Activated CD4-positive, alpha-beta T cell treated with anti-CD3 and anti-CD28 coated beads, Interleukin-2, amount 50 U/mL, for 4 hours (primary cell): ENCODE data around the gene PDE1C.
"Not testable (repeated sequence)": the region's sequence is repeated elsewhere in the genome, so short reads cannot be mapped to it uniquely, and the experiment has no call there.

Experiments used
- DNase-seq, 2 experiments: peaks; one replicate each; pipeline ENCODE4 v3.0.0-alpha.2; 2020

Gene PDE1C

DNA sequence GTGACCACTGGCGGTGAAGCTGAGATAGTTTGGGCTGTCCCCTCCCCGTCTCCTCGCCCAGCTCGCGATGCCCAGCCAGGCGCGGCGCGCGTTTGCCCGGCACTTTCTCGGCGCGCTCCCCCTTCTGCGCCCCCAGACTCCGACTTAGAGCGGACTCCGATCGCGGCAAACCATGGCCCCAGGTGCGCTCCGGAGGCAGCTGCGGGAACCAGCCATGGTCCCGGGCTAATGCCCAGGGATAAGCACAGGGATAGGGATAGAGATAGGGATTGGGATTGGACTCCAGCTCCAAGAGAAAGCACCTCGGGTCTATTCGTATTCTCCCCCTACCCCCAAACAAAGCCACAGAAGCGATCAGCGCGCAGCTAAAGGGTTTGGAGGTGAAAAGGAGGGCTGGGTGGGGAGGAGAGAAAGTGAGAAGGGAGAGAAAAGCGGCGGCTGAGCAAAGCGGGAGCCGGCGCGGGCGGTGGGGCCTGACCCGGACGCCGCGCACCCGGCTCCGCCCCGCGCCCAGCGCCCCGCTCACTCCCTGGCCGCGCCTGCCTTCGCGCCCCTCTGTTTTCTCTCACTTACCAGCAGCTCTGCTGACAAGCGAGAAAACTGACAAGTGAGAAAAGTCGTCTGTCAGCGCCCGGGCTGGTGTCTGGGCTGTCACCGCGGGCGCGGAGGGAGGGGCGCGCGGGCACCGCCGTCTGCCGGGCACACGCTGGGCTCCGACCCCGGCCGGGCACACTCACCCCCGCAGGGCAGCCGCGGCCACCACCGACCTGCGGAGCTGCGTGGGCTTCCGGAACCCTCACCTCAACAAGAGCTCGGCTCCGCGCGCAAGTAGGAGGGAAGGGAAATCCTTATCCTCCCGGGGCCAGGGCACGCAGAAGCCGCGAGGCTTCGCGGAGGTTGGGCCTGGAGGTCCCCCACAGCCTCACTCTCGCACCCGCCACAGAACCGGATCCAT is at the start of gene PDE1C:
Gene PDE1C (minus strand): TSS at position 2 of the 955 bp plus-strand sequence.
- DNase-seq = no peak

- DNase-seq = no peak
Observed at GRCh38 chr7:32119790-32120196, 49.6 kb upstream of the PDE1C start.

GRCh38 chr7:32117837-32118236 is 47.6 kb upstream of the PDE1C start:
- DNase-seq = no peak

GRCh38 chr7:32116436-32116835 is 46.2 kb upstream of the PDE1C start:
- no peak for DNase-seq

DNA sequence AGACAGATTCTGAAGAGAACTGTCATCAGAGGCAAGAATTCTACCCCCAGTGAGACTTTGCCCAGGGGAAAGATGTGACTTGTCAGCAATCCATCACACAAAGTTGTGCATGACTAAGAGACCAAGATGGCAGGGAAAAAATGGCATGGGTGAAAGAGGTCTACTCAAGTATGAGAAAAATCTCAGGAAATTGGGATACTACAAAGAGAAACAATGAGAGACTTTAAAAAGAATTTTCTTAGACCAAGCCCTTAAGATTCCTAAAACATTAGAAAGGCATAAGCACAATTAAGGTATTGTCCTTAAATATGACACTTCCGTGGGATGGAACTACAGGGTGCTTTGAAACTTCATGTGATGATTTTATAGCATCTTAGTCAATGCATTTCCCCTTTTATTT is 45.6 kb upstream of the PDE1C start:
- no peak for DNase-seq

DNA sequence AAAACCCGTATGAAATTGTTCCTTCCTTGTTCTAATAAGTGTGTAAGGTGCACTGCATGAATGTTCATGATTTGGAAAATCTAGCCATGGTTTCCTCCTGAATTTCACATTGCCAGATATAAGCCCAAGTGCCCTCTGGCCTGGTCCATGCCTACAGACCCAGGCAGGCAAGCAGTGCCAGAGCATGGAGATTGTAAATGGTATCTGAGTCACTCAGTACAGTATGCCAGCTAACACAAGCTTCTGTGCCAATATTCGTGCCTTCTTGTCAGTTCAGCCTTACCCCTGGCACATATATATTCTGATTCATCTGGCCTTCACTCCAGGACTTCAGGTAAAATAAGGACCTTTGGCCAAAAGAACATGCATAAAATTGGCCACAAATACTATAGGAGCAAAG is 38.4 kb upstream of the PDE1C start:
- no peak for DNase-seq

DNA sequence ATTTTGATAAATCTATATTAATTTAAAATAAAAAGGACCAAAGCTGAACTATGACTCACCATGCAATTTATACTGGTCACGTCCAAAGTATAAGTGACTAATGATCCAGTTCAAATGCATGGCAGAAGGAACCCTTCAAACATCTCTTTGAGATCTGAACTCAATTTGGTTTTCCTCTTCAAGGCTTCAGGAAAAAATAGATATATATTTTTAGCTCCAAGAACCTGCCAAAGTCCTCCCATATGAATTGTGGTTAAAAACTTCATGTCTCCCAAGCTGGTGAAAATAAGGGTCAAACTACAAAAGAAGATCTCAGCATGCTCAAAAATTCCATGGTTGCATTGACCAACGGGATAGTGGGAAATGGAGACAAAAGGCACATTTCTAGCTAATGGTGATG is 34.6 kb upstream of the PDE1C start:
- DNase-seq = no peak

GRCh38 chr7:32103361-32103760 is 33.2 kb upstream of the PDE1C start:
- no peak for DNase-seq

DNA sequence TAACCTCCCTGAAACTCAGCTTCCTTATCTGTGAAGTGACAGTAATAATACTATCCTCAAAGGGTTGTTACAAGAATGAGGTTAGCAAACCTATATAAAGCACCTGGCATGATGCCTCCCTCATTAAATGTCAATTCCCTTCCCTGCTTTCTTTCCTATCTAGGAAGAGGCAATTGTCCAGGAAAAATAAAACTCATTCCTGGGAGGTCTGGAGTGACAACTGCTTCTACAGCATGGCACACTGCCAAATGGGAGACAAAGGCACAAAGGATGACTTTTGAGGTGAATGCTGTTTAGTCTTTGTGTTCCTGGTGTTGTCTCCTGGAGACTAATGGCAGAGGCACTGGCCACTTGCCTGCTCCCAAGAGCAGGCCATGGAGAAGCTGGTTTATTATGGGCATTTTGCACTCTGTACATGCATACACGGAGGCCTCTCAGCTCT is 32.2 kb upstream of the PDE1C start:
- no peak for DNase-seq

DNA sequence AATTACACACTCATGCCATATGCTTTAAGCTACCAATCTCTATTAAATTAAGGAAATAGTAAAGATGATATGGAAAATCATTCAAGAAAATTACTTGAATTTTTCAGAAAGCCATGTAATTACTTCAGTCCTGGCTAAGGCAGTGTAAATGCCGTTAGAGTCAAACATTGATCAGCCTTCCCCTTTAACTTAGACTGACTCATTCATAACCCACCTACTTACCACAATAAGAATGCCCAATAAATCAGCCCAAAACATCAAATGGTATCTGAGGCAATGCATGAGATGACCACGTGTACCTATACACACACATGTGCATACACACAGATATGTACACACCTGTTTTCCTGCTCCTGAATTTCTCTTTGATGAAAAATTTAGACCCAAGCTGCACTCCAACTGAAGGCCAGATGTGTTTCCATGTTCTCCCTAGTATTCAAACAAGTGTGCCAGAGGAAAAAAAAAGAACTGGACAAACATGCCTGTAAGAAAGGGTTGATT is 30.2 kb upstream of the PDE1C start:
- no peak for DNase-seq

GRCh38 chr7:32094516-32094915 is 24.3 kb upstream of the PDE1C start:
- DNase-seq = no peak

- no peak for DNase-seq
Observed at GRCh38 chr7:32093415-32094408, 23.5 kb upstream of the PDE1C start.

DNA sequence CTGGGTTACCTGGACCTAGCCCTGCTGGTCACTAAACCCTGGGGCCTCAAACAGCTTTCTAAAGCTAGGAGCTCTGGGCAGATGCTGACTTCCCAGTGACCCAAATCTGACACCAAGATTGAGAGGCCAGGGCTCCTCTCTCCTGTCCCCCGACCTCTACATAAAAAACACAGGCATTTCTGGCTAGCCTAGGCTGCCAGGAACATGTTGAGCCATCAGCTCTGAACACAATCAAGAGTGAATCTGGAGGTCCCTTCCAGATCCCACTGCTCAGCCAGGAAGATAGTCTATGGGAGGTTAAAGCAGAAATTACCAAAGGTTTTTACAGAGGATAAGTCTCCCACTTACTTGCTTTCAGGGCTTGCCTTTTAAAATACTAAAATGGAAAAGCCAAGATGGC is 22.1 kb upstream of the PDE1C start:
- no peak for DNase-seq

DNA sequence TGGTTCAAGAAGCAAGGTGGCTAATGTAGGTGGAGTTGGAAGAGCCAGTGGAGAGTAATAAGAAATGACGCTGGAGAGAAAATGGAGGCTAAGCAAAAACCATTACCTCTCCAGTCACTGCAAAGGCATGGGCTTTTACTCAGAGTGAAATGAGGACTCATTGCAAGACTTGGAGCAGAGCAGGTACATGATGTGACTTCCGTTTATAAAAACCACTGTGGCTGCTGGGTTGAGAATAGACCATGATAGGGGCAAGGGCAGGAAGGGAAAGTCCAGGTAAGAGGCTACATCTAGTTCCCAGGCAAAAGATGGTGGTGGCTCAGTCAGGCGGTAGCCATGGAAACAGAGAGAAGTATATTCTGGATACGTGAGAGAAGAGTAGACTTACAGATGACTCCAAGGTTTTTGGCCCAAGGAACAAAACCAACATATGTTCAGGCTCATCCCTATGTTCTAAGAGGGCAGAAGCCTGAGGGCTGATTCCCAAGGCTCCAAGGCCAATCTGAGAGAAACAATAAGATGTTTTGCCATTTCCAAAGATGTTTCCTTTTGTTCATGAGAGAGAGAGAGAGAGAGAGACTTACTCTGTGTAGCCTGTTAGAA is 21.5 kb upstream of the PDE1C start:
- DNase-seq = no peak

DNA sequence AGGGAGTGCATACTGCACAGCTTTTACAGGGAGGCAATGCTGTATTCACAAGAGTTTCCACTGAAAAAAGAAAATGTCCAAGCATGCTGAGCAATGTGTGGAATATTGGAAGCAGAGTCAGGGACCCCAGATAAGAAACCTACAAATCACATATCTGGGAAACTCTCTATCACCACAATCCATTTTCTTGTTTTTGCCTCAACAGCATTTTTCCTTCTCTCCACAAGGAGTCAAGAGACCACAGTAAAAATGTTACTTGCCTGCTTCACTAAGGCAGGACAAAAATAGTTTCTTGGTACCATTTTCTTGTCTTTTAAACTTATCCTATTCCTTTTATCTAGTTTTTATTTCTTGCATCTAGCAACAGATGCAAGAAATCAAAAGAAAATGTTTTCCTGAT is 19.5 kb upstream of the PDE1C start:
- DNase-seq = no peak

- DNase-seq = no peak
Observed at GRCh38 chr7:32089256-32089655, 19.0 kb upstream of the PDE1C start.

DNA sequence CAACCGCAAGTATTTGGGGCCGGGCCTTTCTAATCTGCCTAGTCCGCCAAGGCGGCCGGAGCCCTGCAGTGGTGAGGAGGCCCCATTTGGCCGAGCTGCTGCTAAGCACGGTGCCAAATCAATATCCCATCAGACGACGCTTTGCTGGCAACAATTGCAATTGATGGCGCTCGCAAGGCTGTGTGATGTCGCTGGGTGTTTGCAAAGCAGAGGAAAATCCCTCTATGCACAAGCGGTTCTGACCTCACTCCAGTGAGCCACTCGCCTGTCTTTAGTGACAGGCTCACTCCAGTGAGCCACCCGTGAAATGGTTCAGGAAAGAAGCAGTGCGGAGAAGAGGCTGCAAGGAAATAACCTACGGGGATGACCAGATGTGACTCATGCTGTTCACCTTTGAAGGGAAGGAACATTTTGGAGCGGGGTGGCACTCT is 18.3 kb upstream of the PDE1C start:
- DNase-seq = no peak

- no peak for DNase-seq
Observed at GRCh38 chr7:32079510-32079909, 9.3 kb upstream of the PDE1C start.

DNA sequence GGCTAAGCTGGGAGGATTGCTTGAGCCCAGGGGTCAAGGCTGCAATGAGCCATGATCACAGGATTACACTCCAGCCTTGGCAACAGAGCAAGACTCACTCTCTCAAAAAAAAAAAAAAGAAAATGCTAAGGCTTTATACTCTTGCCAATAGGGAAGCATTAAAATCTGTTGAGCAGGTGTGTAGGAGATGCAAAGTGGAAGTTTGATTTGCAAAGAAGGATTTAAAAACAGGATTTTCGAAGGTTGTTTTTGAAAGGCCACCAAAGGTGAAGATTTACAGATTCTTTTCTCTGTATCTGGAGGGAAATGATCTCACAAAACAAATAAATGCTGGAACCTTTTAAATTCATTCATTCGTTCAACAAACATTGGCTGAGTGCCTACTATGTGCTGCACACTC is 8.6 kb upstream of the PDE1C start:
- DNase-seq = no peak

- no peak for DNase-seq
Observed at GRCh38 chr7:32077806-32078205, 7.6 kb upstream of the PDE1C start.

- DNase-seq = not testable (repeated sequence)
Observed at GRCh38 chr7:32076802-32077201, 6.6 kb upstream of the PDE1C start.

DNA sequence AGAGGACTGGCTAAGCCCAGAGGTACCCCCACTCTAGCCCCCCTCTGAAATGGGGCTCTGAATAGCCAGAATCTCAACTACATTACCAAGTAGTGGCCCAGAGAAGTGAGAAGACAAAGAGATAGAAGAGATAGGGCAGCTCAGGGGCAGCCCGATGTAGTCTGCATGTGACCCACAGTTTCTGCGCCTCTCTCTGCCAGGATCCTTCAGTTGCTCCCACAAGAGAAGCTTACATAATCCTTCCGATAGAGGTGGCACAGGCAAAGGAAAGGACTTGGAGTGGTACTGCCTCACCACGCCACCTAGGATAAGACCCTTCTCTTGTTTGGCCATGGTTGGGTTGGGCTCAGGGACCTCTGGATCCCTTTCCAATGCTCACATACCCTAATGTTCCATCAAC is 5.4 kb upstream of the PDE1C start:
- no peak for DNase-seq
